HG02938 (cell line): ENCODE results near the gene GPD1L.
A peak's percentile ranks its signal among the peaks of the same experiment; 100 is the strongest.
"Not testable (repeated sequence)": the region's sequence is repeated elsewhere in the genome, so short reads cannot be mapped to it uniquely, and the experiment has no call there.

Source experiments
- ATAC-seq: cut with Tn5 transposase; IDR thresholded peaks from one replicate; pipeline ENCODE4 v1.9.1; 2021; ENCODE audit warnings: mild to moderate bottlenecking, moderate library complexity; ENCODE audit not compliant: unreplicated experiment

GPD1L gene

DNA sequence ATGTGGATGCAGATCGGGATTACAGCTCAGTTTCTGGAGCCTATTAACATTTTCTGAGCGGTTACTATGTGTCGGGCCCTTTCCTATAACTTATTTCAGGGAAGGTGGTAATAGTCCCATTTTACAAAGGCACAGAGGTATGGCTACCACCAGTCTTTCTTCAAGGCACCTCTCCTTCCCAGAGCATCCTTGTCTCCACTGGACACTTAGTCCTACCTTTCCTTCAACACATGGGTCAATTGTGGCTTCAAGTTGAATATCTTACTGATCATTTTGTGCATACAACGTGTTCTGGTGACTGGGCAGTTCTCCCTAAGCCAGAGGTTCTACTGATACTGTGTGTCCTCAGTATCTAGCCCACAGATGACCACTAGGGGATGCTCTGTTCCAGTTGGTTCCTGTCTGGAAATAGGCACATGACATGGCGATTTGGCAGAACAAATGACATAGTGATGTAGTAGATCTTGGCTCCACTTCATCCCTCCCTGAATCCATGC lies 71.3 kb downstream of the GPD1L start:
- peak; percentile 77 for ATAC-seq

DNA sequence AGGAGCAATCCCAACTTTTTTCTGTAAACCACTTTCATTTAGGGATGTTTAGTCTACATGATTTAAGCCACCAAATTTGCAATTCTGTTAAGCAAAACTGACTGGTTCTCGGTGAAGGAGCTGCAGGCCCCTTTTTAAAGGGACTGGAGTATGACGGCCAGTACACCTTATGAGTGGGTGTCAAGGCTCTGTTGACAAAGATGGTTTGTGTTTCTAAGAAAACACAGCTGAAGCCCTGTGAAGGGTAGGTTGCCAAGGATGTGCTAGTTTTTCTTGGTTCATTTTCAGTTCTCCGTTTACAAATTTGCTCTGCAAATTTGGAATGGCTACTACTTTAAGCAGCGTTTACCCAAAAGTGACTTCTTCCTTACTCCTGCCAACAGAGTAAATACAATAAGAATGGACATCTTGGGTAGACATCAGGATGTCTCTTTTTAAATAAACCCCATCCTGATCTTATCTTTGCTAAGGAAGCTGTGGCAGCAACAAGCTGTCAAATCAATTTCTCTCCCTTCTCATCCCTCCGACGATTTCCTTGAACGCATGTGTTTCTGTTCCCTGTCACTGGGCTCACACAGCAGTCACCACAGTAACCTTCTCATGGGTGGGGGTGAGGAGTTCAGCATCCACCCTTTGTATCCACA lies 73.8 kb downstream of the GPD1L start:
- ATAC-seq: no peak

DNA sequence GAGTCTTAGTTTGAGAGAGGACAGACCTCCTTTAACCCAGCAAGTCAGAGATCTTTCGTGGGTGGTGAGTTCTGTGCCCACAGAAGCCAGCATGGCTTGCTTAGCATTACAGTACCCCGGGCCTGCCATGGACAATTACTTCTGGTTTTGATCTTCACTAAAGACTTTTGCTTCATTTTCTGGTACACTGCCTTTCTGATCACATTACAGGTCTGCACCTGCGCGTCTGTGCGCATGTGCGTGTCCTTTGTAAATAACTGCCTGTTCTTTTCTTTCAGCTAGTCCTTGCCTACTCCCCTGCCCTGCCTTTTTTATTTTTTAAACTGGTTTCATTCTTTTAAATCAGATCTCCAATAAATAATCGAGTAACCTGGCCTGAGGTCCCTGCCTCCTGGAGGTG lies 74.9 kb downstream of the GPD1L start:
- no peak for ATAC-seq

DNA sequence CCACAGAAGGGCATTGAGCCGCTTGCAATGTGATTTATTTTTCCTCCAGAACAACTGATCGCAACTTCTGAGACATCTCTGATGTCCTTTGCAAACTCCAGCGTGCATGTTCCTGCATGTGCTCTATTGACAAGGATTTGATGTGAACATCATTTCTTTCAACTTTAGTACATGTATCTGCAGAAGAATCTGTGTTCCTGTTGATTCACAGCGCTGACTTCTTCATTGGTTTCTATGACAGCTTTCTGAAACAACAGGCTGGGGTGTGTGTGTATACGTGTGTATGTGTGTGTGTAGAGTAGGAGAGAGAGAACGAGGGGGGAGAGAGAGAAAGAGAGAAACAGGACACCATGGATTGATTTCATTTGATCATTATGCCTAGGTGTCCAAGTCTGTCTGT lies 75.4 kb downstream of the GPD1L start:
- no peak for ATAC-seq

DNA sequence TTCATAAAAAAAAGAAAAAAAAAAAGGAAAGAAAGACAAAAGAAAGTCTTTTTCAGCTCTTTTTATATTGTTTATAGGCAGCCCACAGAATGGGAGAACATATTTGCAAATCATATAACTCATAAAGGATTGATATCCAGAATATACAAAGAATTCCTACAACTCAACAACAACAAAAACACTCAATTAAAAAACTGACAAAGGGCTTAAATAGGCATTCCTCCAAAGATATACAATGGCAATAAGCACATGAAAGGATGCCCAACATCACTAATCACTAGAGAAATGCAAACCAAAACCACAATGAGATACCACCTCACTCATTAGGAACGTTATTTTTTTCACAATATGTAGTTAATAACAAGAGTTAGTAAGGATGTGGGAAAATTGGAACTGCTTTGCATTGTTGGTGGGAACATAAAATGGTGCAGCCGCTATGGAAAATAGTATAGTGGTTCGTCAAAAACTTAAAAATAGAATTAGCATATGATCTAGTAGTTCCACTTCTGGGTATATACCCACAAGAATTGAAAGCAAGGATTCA lies 77.8 kb downstream of the GPD1L start:
- no peak for ATAC-seq

DNA sequence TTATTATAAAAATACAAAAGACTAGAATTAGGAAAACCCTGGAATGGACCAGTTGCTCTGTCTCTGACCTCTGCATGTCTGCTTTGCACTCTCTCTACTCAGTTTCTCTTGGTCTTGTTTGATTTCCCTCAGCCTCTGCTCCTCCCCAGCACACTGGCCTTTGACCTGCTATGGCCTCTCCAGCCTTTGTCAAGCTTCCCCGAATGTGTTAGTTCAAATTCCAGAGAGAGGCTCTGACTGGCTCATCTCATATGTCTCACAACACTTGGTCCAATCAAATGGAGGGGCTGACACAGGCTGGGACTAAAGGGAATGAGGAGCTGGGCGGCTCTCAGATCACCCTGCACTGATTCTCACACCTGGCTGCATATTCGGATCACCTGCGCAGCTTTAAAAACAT lies 79.7 kb downstream of the GPD1L start:
- no peak for ATAC-seq

DNA sequence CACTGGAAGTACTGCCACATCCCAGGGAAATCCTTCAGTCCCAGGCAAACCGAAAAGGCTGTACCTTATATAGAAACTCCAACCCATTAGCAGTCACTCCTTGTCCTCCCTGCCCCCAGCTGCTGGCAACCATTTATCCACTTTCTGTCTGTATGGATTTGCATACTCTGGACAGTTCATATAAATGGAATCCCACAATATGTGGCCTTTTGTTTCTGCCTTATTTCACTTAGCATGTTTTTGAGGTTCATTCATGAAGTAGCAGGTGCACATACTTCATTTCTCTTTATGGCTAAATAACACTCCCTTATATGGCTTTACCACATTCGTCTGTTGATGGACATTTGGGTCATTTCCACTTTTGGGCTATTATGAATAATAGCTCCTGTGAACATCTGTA lies 80.5 kb downstream of the GPD1L start:
- ATAC-seq: no peak

DNA sequence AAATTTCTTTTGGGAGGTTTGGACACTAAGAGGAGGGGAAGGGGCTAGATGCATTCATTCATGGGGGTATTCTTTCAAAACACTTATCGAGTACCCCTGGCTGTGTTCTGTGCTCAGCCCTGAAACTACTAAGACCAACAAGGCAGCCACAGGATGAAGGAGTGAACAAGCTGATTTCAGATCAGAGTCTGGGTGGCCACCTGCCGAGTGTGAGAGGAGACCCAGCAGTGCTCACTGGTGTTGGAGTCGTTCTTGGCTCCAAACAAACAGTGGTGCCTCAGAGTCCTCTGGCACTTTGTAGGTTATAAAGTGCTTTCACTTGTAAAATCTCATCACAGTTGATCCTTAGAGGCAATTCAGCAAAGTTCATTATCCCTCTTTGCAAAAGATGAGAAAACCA lies 83.3 kb downstream of the GPD1L start:
- ATAC-seq: no peak

DNA sequence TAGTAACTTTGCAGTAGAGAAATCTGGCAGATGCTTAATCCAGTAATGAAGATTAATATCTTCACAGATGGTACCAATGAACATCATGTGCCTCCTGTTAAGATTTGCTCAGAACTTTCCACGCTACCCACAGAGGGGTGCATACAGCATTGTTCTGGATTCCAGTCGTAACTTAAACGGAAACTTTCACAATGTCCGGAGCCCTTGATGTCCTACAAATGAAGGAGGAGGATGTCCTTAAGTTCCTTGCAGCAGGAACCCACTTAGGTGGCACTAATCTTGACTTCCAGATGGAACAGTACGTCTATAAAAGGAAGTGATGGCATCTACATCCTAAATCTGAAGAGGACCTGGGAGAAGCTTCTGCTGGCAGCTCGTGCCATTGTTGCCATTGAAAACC lies 84.1 kb downstream of the GPD1L start:
- ATAC-seq: not testable (repeated sequence)

DNA sequence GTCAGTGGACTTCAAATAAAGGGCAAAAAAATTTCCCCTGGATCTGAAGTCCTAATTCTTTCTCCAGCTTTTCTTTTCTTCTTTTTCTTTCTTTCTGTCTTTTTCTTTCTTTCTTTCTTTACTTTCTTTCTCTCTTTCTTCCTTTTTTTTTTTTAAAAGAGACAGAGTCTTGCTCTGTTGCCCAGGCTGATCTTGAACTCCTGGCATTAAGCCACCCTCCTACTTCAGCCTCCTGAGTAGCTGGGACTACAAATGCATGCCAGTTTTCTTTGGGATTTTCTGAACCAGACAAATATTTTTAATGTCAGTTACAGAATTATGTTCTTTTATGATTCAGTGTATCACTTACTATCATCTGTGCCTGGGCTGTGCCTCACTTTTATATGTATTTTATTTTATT lies 86.7 kb downstream of the GPD1L start:
- ATAC-seq: no peak

DNA sequence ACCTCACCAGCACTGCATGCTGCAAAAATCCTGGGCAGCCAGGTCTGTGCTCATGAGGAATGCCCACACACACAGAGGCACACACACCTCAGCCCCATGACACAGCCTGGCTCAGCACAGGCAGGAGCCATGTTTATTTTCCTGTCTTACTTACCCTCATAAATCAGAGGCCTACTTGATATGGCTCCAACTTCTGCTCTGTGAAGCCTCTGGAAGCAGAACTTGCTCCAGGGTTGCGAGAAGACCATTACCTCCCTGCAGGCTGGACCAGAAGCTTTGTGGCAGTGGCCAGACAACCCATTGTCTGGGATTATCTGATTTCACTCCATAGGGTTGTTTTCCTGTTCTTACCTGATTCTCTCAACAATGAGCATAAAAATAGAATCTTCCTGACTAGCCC lies 88.2 kb downstream of the GPD1L start:
- no peak for ATAC-seq

DNA sequence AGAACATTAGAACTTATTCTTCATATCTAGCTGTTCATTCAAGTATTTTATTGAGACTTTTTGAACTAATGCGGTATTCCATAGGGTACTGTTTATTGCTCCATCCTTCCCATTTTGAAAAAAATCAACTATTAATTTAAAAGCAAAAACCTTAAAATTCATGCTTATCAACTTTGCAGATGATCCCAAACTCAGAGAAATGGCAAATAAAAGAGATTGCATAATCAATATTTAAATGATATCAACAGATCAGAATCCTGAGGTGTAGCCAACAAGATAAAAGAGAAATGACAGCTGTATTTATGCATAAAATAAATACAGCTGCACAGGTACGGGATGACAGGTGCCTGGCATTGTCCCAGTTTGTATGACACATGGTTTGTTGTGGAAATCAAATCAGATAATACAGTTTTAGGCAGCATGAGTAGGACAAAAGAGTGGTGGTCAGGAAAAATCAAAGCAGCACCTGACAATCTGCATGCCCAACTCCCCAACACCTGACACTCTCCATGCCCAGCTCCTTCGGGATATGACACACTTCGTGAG lies 89.6 kb downstream of the GPD1L start:
- no peak for ATAC-seq

DNA sequence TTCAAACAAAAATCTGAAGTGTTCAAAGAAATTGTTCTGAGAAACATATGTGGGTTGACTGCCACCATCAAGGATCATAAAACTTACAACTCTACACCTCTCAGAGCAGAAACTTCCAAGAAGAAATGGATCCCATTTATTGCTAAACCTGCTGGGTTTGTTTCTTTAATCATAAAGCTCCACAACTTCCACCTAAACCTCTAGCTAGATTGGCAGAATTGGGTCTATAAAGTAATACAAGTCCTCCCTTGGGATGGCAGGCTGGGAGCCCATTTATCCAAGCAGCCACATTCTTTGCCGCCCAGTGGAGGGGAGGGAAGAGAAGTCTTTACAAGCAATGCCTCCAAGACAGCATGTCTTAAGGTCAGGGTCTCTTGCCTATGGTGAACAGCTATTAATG lies 91.6 kb downstream of the GPD1L start:
- ATAC-seq: no peak

DNA sequence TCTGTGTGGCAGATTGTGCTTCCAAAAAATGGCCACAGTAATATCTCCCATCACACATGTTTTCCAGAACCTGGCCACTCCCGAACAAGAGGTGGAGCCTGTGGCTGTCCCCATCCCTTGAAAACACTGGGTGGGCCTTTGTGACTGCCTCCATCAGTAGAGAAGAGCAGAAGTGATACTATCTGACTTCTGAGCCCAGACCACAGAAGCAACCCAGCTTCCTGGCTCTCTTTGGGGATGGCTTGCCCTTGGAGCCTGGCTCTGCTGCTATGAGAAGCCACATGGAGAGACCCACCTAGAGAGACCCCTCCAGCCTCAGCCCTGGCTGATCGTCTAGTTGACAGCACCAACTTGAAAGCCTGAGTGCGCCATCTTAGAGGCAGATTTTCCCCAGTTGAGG lies 92.3 kb downstream of the GPD1L start:
- no peak for ATAC-seq

DNA sequence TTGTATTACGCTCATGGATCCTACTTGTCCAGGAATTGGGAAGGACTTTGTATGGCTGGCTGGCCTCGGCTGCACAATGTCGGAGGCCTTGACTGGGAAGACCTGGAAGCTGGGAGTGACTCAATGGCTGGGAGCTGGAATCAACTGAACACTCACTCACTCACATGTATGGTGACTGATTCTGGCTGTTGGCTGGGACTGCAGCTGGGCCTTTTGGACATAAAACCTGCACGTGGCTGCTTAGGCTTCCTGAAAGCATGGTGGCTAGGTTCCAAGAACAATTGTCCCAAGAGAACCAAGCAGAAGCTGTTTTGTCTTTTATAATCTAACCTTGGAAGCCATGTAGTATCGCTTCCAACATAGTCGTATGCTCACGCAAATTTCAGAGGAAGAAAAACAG lies 94.1 kb downstream of the GPD1L start:
- ATAC-seq: no peak

DNA sequence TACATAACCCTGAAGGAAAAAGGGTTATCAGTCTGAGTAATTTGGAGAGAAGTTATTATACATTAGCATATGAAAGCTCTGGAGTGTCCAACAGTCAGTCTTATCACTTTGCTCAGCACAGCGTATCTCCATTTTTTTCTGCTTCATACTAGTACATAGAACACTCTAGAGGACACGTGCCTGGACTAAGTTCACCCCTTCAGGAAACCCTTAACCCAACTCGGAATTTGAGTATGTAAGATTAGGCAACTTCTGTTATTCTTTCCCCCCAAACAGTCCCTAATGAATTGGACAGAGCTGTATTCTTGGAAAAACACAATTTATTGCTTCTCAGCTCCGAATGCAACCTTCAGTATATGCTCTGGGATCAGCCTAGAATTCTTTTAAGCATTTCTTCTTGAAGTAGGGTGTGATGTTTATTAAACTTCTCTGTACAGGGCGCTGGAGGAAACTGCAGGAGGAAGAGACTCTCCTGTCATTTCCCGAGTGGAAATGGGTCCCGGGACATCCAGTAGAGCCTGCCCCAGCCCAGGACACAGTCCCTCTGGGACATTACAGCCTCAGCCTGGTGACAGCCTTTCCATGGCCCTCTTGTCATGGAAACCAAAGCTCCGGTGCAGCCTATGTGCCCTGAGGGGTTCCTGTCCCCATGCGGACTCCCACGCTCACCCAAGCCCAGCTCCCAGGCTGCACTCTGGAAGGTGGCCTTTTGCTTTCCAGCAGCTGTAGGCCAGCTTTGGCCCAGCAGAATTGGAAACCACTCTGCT lies 94.8 kb downstream of the GPD1L start:
- ATAC-seq: no peak

DNA sequence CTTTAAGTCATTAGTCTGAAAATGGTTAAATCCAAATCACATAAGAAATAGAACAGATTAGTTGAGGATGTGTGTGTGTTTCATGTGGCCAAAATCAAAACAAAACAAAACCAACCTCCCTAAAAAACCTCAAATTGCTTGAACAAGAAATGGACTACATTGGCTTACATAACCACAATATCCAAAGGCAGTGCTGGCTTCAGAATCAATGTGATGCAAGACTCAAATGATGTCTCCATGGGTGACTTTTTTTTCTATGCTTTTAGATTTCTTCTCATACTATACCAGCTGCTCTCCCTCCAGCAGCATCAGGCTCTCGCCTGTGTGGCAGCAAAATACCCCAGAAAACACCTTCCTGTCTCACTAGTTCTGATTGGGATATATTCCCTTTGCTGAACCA lies 96.1 kb downstream of the GPD1L start:
- ATAC-seq: no peak

DNA sequence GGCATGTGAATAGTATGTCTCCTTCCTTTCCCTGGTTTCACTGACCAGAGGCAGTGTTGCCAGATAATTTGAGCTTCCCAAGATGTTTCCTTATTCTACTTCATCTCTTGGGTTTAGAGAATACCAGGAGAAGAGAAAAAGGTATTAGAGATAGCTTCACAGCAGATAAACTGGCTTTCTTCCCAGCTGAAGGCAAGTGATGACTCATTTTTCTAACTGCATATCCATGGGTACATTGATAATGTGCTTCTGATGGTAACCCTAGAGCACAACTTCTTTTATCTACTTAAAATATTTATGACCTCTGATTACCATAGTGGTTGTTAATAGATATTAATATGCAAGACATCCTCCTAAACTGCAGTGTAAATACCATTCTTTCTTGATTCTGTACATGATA lies 97.4 kb downstream of the GPD1L start:
- ATAC-seq: no peak

DNA sequence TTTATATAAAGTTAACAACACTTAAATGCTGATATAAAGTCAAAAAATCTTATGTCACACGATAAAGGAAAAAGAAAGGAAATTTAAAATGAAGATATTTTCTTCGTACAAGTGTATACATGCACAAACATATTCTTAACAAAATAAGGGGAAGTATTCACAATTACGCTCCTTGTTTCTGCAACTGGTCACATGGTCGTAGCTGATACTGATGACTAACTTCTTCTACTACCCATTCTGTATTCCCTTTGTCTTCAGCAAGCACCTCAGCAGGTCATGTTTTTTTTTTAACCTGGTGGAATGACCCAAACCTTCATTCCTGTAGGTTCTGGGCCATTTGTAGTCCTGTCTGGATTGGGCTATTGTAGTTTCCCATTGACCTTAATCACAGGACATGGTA lies 102.0 kb downstream of the GPD1L start:
- no peak for ATAC-seq

DNA sequence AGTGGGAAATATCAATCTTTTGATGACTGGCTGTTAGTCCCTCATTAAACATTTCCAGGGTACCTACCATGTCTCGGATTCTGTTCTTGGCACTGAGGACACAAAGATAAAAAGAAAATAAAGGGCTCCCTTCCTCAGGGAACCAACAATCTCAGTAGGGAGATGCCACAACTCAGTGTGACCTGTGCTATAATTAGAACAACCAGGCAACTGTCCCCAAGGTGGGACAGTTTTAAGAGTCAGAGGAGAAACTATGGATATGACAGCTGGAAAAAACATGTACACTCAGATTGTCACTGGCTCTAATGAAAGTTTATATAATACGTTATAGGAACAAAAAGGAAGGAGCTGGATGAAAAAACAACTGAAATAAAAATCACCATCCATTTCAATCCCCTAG lies 108.8 kb downstream of the GPD1L start:
- ATAC-seq: no peak

DNA sequence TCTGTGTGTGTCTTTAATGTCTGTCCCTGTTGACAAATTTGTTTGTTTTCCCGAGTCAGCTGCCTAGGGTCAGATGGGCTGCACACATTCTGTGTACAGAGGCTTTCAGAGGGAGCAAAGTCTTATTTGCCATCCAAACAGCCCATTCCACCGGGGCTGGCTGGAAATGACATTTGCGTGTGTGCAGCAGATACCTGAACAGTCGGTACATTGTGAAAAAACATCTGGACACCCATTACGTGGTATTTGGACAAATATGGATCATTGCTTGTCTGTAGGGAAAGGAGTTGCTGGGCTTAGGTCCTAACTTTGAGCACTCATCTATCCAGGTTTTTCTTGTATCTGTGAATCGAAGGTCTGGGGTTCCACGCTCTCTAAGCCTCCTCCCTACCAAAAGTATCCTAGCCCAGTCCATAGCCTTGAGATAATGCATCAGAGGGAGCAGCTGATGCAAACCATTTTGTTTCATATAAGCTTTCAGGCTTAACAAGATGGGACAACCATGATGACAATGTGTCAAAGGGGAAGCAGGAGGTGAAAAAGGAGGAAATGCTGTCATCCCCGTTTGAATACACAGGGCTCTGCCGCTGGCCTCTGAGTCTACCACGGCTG lies 109.9 kb downstream of the GPD1L start:
- no peak for ATAC-seq

DNA sequence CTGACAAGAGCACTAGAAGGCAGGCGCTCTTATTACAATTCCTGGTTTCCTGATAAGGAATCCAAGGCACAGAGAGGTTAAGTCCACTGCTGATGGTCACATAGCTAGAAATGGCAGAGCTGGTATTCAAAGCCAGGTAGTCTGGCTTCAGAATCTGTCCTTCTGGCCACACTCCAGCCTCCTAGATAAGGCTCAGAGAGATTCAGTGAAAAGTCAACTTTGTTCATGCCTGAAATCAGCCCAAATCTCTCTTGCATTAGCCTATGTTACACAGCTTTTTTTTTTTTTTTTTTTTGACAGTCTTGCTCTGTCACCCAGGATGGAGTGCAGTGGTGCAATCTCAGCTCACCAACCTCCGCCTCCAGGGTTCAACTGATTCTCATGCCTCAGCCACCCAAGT lies 110.9 kb downstream of the GPD1L start:
- ATAC-seq: no peak
